SK-N-SH treated with all-trans-retinoic acid at 6 μM for 48 hours (cell line): ENCODE data around the gene MSI1.

ENCODE experiments used
- ATAC-seq: fragments of 200-7000 bp; cut with Tn5 transposase; 3 replicates; pipeline ENCODE4 v1.9.1; 2020; ENCODE audit warnings: mild to moderate bottlenecking, moderate library complexity
- ARNTL ChIP-seq: fragments of 450-650 bp; formaldehyde crosslinking; IDR thresholded peaks from 2 replicates; pipeline ENCODE4 v1.5.0; 2020; ENCODE audit warnings: low read depth, mild to moderate bottlenecking, moderate library complexity, borderline replicate concordance
- BACH2 ChIP-seq: fragments of 250-450 bp; sonication (Bioruptor Pico); IDR thresholded peaks from 2 replicates; pipeline ENCODE4 v1.9.0; 2021; ENCODE audit warnings: mild to moderate bottlenecking, borderline replicate concordance
- CREB5 ChIP-seq: fragments of 250-450 bp; sonication (Bioruptor Pico); IDR thresholded peaks from 2 replicates; pipeline ENCODE4 v1.5.1; 2020; ENCODE audit warnings: low read depth, mild to moderate bottlenecking, moderate library complexity
- CSDC2 ChIP-seq: fragments of 250-450 bp; sonication (Bioruptor Pico); IDR thresholded peaks from 2 replicates; pipeline ENCODE4 v1.5.0; 2020; ENCODE audit warnings: mild to moderate bottlenecking, moderate library complexity
- ESRRG ChIP-seq: fragments of 250-450 bp; sonication (Bioruptor Pico); IDR thresholded peaks from 2 replicates; pipeline ENCODE4 v1.6.1; 2021; ENCODE audit warnings: mild to moderate bottlenecking
- GLIS3 ChIP-seq: fragments of 250-450 bp; sonication (Bioruptor Pico); IDR thresholded peaks from 2 replicates; pipeline ENCODE4 v1.5.0; 2020; ENCODE audit warnings: mild to moderate bottlenecking, moderate library complexity
- ISL1 ChIP-seq: fragments of 250-450 bp; sonication (Bioruptor Pico); IDR thresholded peaks from 2 replicates; pipeline ENCODE4 v2.1.2; 2022; ENCODE audit warnings: mild to moderate bottlenecking, moderate library complexity
- OSR1 ChIP-seq: fragments of 250-450 bp; sonication (Bioruptor Pico); IDR thresholded peaks from 2 replicates; pipeline ENCODE4 v1.8.0; 2022; ENCODE audit warnings: moderate library complexity, mild to moderate bottlenecking, inconsistent platforms
- POU6F1 ChIP-seq: fragments of 250-450 bp; sonication (Bioruptor Pico); IDR thresholded peaks from 2 replicates; pipeline ENCODE4 v1.8.0; 2021; ENCODE audit warnings: low read depth, mild to moderate bottlenecking, moderate library complexity, borderline replicate concordance
- PPARA ChIP-seq: fragments of 250-450 bp; sonication (Bioruptor Pico); IDR thresholded peaks from 2 replicates; pipeline ENCODE4 v1.5.0; 2020; ENCODE audit warnings: mild to moderate bottlenecking, borderline replicate concordance
- RARB ChIP-seq: fragments of 250-450 bp; sonication (Bioruptor Pico); IDR thresholded peaks from 2 replicates; pipeline ENCODE4 v1.8.0; 2021; ENCODE audit warnings: mild to moderate bottlenecking, moderate library complexity
- SNAI2 ChIP-seq: fragments of 250-450 bp; sonication (Bioruptor Pico); IDR thresholded peaks from 2 replicates; pipeline ENCODE4 v1.5.0; 2020; ENCODE audit warnings: mild to moderate bottlenecking, moderate library complexity
- TCF4 ChIP-seq: fragments of 250-450 bp; sonication (Bioruptor Pico); IDR thresholded peaks from 2 replicates; pipeline ENCODE4 v1.8.0; 2021; ENCODE audit warnings: mild to moderate bottlenecking, moderate library complexity, borderline replicate concordance
- ZC3H10 ChIP-seq: fragments of 250-450 bp; sonication (Bioruptor Pico); IDR thresholded peaks from 2 replicates; pipeline ENCODE4 v1.5.1; 2021; ENCODE audit warnings: mild to moderate bottlenecking, moderate library complexity
- ZFP30 ChIP-seq: fragments of 450-650 bp; formaldehyde crosslinking; IDR thresholded peaks from 2 replicates; pipeline ENCODE4 v1.5.0; 2022; ENCODE audit warnings: mild to moderate bottlenecking, moderate library complexity
- ZNF565 ChIP-seq: fragments of 450-650 bp; formaldehyde crosslinking; conservative IDR thresholded peaks from 2 replicates; pipeline ENCODE4 v1.5.0; 2020; ENCODE audit warnings: low read depth, mild to moderate bottlenecking, moderate library complexity
- ZNF8 ChIP-seq: fragments of 450-650 bp; formaldehyde crosslinking; IDR thresholded peaks from 2 replicates; pipeline ENCODE4 v1.5.0; 2020; ENCODE audit warnings: mild to moderate bottlenecking, moderate library complexity
- TF ChIP-seq, protein P1 (sequence below): fragments of 250-450 bp; sonication (Bioruptor Pico); IDR thresholded peaks from 2 replicates; pipeline ENCODE4 v1.5.0; 2020; ENCODE audit warnings: mild to moderate bottlenecking, moderate library complexity
- TF ChIP-seq, protein P2 (sequence below): fragments of 250-450 bp; sonication (Bioruptor Pico); IDR thresholded peaks from 2 replicates; pipeline ENCODE4 v1.8.0; 2020; ENCODE audit warnings: mild to moderate bottlenecking, moderate library complexity, borderline replicate concordance
- TF ChIP-seq, protein P3 (sequence below): fragments of 250-450 bp; sonication (Bioruptor Pico); IDR thresholded peaks from 2 replicates; pipeline ENCODE4 v1.5.1; 2021; ENCODE audit warnings: mild to moderate bottlenecking, moderate library complexity

The MSI1 gene

DNA sequence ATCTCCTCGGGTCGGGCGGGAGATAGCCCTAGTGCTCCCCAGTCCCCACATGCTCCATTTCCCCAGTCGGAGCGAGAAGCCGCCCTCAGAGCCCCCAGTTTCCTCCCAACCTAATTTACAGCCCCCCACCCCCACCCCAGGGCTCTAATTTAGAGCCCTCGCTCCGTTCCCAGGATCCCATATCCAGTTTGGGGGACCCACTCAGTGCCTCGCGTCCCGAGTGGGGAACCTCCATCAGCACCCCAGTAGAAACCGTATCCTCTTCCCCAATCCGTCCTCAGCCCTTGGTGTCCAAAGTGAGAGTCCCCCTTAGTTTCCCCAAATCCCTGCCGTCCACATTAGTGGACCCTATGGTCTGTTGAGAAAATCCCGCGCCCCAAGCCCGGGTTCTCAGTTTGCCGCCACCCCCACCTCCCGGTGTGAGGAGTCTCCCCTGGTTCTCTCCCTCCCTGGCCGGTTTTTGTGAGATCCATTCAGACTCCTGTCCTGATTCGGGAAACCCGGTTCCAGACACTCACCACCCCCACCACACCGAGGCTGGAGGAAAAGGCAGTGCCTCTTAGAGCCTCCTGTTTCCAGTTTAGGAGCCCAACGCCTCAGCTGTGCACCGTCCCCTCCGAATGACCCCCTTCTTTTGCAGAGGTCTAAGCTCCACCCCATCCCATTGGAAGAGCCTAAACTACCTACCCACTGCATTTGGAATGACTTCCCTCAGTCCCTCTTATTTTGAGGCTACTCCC is 809 bp upstream of the MSI1 start:
- TF ChIP-seq, protein P1, sequence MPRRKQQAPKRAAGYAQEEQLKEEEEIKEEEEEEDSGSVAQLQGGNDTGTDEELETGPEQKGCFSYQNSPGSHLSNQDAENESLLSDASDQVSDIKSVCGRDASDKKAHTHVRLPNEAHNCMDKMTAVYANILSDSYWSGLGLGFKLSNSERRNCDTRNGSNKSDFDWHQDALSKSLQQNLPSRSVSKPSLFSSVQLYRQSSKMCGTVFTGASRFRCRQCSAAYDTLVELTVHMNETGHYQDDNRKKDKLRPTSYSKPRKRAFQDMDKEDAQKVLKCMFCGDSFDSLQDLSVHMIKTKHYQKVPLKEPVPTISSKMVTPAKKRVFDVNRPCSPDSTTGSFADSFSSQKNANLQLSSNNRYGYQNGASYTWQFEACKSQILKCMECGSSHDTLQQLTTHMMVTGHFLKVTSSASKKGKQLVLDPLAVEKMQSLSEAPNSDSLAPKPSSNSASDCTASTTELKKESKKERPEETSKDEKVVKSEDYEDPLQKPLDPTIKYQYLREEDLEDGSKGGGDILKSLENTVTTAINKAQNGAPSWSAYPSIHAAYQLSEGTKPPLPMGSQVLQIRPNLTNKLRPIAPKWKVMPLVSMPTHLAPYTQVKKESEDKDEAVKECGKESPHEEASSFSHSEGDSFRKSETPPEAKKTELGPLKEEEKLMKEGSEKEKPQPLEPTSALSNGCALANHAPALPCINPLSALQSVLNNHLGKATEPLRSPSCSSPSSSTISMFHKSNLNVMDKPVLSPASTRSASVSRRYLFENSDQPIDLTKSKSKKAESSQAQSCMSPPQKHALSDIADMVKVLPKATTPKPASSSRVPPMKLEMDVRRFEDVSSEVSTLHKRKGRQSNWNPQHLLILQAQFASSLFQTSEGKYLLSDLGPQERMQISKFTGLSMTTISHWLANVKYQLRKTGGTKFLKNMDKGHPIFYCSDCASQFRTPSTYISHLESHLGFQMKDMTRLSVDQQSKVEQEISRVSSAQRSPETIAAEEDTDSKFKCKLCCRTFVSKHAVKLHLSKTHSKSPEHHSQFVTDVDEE (CRISPR knock-in tag) = no peak
- TF ChIP-seq ESRRG (CRISPR knock-in tag) (no peak), ZNF565 (CRISPR knock-in tag) (no peak), SNAI2 (no peak), CSDC2 (CRISPR knock-in tag) (no peak), PPARA (CRISPR knock-in tag) (no peak), ZC3H10 (CRISPR knock-in tag) (no peak), RARB (CRISPR knock-in tag) (no peak)
- TF ChIP-seq, protein P2, sequence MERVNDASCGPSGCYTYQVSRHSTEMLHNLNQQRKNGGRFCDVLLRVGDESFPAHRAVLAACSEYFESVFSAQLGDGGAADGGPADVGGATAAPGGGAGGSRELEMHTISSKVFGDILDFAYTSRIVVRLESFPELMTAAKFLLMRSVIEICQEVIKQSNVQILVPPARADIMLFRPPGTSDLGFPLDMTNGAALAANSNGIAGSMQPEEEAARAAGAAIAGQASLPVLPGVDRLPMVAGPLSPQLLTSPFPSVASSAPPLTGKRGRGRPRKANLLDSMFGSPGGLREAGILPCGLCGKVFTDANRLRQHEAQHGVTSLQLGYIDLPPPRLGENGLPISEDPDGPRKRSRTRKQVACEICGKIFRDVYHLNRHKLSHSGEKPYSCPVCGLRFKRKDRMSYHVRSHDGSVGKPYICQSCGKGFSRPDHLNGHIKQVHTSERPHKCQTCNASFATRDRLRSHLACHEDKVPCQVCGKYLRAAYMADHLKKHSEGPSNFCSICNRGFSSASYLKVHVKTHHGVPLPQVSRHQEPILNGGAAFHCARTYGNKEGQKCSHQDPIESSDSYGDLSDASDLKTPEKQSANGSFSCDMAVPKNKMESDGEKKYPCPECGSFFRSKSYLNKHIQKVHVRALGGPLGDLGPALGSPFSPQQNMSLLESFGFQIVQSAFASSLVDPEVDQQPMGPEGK (CRISPR knock-in tag) = no peak
- TF ChIP-seq, protein P3, sequence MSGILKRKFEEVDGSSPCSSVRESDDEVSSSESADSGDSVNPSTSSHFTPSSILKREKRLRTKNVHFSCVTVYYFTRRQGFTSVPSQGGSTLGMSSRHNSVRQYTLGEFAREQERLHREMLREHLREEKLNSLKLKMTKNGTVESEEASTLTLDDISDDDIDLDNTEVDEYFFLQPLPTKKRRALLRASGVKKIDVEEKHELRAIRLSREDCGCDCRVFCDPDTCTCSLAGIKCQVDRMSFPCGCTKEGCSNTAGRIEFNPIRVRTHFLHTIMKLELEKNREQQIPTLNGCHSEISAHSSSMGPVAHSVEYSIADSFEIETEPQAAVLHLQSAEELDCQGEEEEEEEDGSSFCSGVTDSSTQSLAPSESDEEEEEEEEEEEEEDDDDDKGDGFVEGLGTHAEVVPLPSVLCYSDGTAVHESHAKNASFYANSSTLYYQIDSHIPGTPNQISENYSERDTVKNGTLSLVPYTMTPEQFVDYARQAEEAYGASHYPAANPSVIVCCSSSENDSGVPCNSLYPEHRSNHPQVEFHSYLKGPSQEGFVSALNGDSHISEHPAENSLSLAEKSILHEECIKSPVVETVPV (CRISPR knock-in tag) = no peak
- no peak for ATAC-seq

GRCh38 chr12:120367924-120368788 is 808 bp downstream of the MSI1 start:
- ATAC-seq = peak; percentile 16; the same call in 2 of the 3 replicates
- no peak for TF ChIP-seq ZFP30 (CRISPR knock-in tag)
- no peak for TF ChIP-seq GLIS3 (CRISPR knock-in tag)
- TF ChIP-seq CSDC2 (CRISPR knock-in tag) = no peak
- no peak for TF ChIP-seq ISL1
- TF ChIP-seq POU6F1 (CRISPR knock-in tag) = no peak
- TF ChIP-seq, protein P1 (CRISPR knock-in tag) = no peak
- TF ChIP-seq, protein P3 (CRISPR knock-in tag) = no peak
- TF ChIP-seq, protein P2 (CRISPR knock-in tag) = no peak
- TF ChIP-seq ARNTL (CRISPR knock-in tag) = no peak
- TF ChIP-seq ZC3H10 (CRISPR knock-in tag) = no peak
- no peak for TF ChIP-seq OSR1 (CRISPR knock-in tag)
- TF ChIP-seq SNAI2 = no peak
- no peak for TF ChIP-seq TCF4 (CRISPR knock-in tag)
- no peak for TF ChIP-seq RARB (CRISPR knock-in tag)
- no peak for TF ChIP-seq CREB5 (CRISPR knock-in tag)
- no peak for TF ChIP-seq ESRRG (CRISPR knock-in tag)
- no peak for TF ChIP-seq ZNF8 (CRISPR knock-in tag)
- TF ChIP-seq BACH2 (CRISPR knock-in tag) = no peak
